Suprapubic skin (tissue), 3 donors: ENCODE results near the gene LMOD3.

Experiments used
- POLR2AphosphoS5 ChIP-seq, 3 donors: sonication (generic); formaldehyde crosslinking; IDR thresholded peaks; one replicate each; pipeline ENCODE4 v1.6.1; 2017; ENCODE audit warnings: antibody characterized with exemption in 3 of 3
- TF ChIP-seq, protein P1 (sequence below), 2 donors: fragments of 200-600 bp in 1 of 2; fragments of 450-650 bp in 1 of 2; sonication (generic) in 1 of 2; IDR thresholded peaks; one replicate each; pipeline ENCODE4 v1.5.1; 2016 to 2019; ENCODE audit warnings: antibody characterized with exemption in 2 of 2, mild to moderate bottlenecking in 1 of 2, moderate library complexity in 1 of 2

- TF ChIP-seq, protein P1, sequence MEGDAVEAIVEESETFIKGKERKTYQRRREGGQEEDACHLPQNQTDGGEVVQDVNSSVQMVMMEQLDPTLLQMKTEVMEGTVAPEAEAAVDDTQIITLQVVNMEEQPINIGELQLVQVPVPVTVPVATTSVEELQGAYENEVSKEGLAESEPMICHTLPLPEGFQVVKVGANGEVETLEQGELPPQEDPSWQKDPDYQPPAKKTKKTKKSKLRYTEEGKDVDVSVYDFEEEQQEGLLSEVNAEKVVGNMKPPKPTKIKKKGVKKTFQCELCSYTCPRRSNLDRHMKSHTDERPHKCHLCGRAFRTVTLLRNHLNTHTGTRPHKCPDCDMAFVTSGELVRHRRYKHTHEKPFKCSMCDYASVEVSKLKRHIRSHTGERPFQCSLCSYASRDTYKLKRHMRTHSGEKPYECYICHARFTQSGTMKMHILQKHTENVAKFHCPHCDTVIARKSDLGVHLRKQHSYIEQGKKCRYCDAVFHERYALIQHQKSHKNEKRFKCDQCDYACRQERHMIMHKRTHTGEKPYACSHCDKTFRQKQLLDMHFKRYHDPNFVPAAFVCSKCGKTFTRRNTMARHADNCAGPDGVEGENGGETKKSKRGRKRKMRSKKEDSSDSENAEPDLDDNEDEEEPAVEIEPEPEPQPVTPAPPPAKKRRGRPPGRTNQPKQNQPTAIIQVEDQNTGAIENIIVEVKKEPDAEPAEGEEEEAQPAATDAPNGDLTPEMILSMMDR (IDR thresholded peaks at IDR 0.05): no peak
- no peak for TF ChIP-seq POLR2AphosphoS5 (IDR thresholded peaks at IDR 0.05)
These were observed 56.3 kb downstream of the LMOD3 start for GRCh38 chr3:69066121-69066520.
